ENCODE measurements around the gene LMBR1.

Gene LMBR1

GRCh38 chr7:156791241-156791640, 101.7 kb downstream of the LMBR1 start:
- no peak for DNase-seq

GRCh38 chr7:156790264-156790663, 102.7 kb downstream of the LMBR1 start:
- DNase-seq, result no peak

GRCh38 chr7:156785998-156786543, 106.9 kb downstream of the LMBR1 start:
- no peak for DNase-seq

GRCh38 chr7:156783864-156784263, 109.1 kb downstream of the LMBR1 start:
- DNase-seq, result no peak

- DNase-seq, result no peak
Observed at GRCh38 chr7:156781972-156782371, 111.0 kb downstream of the LMBR1 start.

GRCh38 chr7:156780724-156781455, 112.1 kb downstream of the LMBR1 start:
- DNase-seq, result no peak

GRCh38 chr7:156778668-156779067, 114.3 kb downstream of the LMBR1 start:
- DNase-seq, result no peak

- DNase-seq, result no peak
Observed at GRCh38 chr7:156778201-156778600, 114.8 kb downstream of the LMBR1 start.

GRCh38 chr7:156777364-156778069, 115.5 kb downstream of the LMBR1 start:
- no peak for DNase-seq

GRCh38 chr7:156776527-156776926, 116.5 kb downstream of the LMBR1 start:
- DNase-seq, result no peak

- DNase-seq, result no peak
Observed at GRCh38 chr7:156773966-156774365, 119.0 kb downstream of the LMBR1 start.

GRCh38 chr7:156772725-156773124, 120.3 kb downstream of the LMBR1 start:
- no peak for DNase-seq

- peak; percentile 5 for DNase-seq
Observed at GRCh38 chr7:156768698-156769472, 124.1 kb downstream of the LMBR1 start.

- DNase-seq, result no peak
Observed at GRCh38 chr7:156766666-156767065, 126.3 kb downstream of the LMBR1 start.

GRCh38 chr7:156765901-156766656, 126.9 kb downstream of the LMBR1 start:
- no peak for DNase-seq

GRCh38 chr7:156764766-156765165, 128.2 kb downstream of the LMBR1 start:
- DNase-seq, result no peak

- peak; percentile 5 for DNase-seq
Observed at GRCh38 chr7:156764016-156764669, 128.8 kb downstream of the LMBR1 start.

GRCh38 chr7:156759579-156760202, 133.3 kb downstream of the LMBR1 start:
- no peak for DNase-seq

GRCh38 chr7:156759143-156759542, 133.8 kb downstream of the LMBR1 start:
- DNase-seq, result no peak

- no peak for DNase-seq
Observed at GRCh38 chr7:156754201-156754600, 138.8 kb downstream of the LMBR1 start.

- DNase-seq, result no peak
Observed at GRCh38 chr7:156753630-156754029, 139.4 kb downstream of the LMBR1 start.

- no peak for DNase-seq
Observed at GRCh38 chr7:156753229-156753560, 139.8 kb downstream of the LMBR1 start.

Measured in NCI-H524 treated with DMSO at 0.1 percent for 48 hours (cell line).